ENCODE measurements around the gene SNRNP200.

DNA sequence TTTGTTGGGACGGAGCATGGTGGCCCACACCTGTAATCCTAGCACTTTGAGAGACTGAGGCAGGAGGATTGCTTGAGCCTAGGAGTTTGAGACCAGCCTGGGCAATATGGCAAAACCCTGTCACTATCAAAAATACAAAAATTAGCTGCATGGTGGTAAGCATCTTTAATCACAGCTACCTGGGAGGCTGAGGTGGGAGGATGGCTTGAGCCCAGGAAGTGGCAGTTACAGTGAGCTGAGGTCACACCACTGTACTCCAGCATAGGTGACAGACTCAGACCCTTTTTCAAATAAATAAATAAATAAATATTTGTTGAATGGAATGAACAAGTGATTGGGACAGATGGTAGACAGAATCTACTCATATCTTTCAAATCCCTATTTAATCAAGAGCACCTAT is 14.1 kb upstream of the SNRNP200 start:
- TF ChIP-seq, protein P1, sequence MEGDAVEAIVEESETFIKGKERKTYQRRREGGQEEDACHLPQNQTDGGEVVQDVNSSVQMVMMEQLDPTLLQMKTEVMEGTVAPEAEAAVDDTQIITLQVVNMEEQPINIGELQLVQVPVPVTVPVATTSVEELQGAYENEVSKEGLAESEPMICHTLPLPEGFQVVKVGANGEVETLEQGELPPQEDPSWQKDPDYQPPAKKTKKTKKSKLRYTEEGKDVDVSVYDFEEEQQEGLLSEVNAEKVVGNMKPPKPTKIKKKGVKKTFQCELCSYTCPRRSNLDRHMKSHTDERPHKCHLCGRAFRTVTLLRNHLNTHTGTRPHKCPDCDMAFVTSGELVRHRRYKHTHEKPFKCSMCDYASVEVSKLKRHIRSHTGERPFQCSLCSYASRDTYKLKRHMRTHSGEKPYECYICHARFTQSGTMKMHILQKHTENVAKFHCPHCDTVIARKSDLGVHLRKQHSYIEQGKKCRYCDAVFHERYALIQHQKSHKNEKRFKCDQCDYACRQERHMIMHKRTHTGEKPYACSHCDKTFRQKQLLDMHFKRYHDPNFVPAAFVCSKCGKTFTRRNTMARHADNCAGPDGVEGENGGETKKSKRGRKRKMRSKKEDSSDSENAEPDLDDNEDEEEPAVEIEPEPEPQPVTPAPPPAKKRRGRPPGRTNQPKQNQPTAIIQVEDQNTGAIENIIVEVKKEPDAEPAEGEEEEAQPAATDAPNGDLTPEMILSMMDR (IDR thresholded peaks at IDR 0.05) = no peak
- TF ChIP-seq, protein P2, sequence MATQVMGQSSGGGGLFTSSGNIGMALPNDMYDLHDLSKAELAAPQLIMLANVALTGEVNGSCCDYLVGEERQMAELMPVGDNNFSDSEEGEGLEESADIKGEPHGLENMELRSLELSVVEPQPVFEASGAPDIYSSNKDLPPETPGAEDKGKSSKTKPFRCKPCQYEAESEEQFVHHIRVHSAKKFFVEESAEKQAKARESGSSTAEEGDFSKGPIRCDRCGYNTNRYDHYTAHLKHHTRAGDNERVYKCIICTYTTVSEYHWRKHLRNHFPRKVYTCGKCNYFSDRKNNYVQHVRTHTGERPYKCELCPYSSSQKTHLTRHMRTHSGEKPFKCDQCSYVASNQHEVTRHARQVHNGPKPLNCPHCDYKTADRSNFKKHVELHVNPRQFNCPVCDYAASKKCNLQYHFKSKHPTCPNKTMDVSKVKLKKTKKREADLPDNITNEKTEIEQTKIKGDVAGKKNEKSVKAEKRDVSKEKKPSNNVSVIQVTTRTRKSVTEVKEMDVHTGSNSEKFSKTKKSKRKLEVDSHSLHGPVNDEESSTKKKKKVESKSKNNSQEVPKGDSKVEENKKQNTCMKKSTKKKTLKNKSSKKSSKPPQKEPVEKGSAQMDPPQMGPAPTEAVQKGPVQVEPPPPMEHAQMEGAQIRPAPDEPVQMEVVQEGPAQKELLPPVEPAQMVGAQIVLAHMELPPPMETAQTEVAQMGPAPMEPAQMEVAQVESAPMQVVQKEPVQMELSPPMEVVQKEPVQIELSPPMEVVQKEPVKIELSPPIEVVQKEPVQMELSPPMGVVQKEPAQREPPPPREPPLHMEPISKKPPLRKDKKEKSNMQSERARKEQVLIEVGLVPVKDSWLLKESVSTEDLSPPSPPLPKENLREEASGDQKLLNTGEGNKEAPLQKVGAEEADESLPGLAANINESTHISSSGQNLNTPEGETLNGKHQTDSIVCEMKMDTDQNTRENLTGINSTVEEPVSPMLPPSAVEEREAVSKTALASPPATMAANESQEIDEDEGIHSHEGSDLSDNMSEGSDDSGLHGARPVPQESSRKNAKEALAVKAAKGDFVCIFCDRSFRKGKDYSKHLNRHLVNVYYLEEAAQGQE (IDR thresholded peaks at IDR 0.05; ENCODE audit: insufficient read depth in 1 of 2, low read depth in 2 of 2, low read length in 1 of 2) = no peak
- TF ChIP-seq SIN3A (IDR thresholded peaks at IDR 0.05; ENCODE audit: borderline replicate concordance, insufficient read depth, low read depth, low read length) (no peak), POLR2AphosphoS5 (IDR thresholded peaks at IDR 0.05; ENCODE audit: low read depth, low read length) (no peak), TCF7L2 (IDR thresholded peaks at IDR 0.05; ENCODE audit: low read depth, low read length) (no peak)

All from Panc1 (cell line).